ENCODE measurements around the gene ITGB1BP1. TPM values are rescaled to one million over a fixed set of nuclear protein-coding genes. Genes with fewer than 3 reads are reported as not detected.

Gene ITGB1BP1
- total RNA-seq, 1 experiment from 2014 or later, result 68.1 TPM

DNA sequence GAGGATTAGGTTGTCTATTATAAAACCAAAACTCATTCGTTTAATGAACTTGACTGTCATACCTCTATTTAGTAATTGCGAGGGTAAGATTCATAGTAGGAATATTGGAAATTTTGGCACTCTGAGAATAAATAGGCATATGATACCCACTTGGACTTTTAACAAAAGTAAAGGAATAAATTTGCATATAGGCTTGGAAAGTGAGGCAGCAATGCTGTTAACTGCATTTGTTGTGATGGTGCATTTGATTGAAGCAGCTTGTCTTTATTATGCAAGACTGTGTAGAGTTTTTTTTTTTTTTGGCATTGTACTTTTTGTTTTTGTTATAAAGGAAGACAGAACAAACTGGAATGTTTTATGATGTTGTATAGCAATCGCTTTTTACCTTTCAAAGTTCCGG, 18.9 kb downstream of the ITGB1BP1 start:
- TF ChIP-seq CTCF (conservative IDR thresholded peaks at IDR 0.05), result no peak
- TF ChIP-seq EZH2 (IDR thresholded peaks at IDR 0.05; ENCODE audit: low read depth), result no peak
- POLR2A ChIA-PET (ENCODE audit: unreplicated experiment), result no interaction called here
- CTCF ChIA-PET, result no interaction called here
- DNase-seq, result no peak
- H3F3A ChIP-seq (ENCODE audit: insufficient read depth, low read depth), result peaks cover 74% of the 10 kb centered on the region
- no peak overlapping the region; the same call in 1 of the 2 replicates for H3K27ac ChIP-seq
- intact Hi-C loops (cut with micrococcal nuclease; ENCODE audit: unreplicated experiment), result no loop called here
- H3K9me2 ChIP-seq (ENCODE audit: insufficient read depth), result no peaks in the 10 kb centered on the region
- no TSS peak for BruUV-seq (replicated peaks)
- H4K20me1 ChIP-seq (ENCODE audit: insufficient read depth), result no peaks in the 10 kb centered on the region; the same call in 1 of the 2 replicates
- no peaks in the 10 kb centered on the region for H3K27me3 ChIP-seq (ENCODE audit: insufficient read depth, low read depth)
- H2AFZ ChIP-seq, result no peak overlapping the region
- no peaks in the 10 kb centered on the region for H3K79me2 ChIP-seq (ENCODE audit: low read depth)
- H3K4me1 ChIP-seq (replicated peaks; ENCODE audit: insufficient read depth), result peaks cover 37% of the 10 kb centered on the region
- H3K9me3 ChIP-seq (ENCODE audit: insufficient read depth, low read depth), result no peaks in the 10 kb centered on the region
- H3K4me2 ChIP-seq, result no peak overlapping the region
- H3K4me3 ChIP-seq, result no peak overlapping the region
- peaks cover 35% of the 10 kb centered on the region for H3K36me3 ChIP-seq (ENCODE audit: low read depth)

DNA sequence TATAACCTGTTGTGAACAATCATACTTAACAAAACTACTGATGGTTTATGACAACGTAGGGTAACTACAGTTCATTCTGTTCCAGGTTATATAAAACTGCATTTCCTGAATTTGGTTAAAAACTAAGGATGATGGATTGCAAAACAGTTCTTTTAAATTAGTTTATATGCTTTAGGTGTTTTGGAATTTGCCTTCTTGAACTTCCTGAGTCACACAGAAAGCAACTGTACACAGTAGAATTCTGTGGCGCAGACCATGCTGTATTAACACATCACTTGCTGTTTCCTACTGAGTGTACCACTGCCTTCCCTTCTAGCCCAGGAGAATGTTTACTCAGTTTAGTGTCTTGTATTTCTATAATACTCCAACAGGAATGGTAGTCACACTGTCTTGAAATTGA, 19.4 kb downstream of the ITGB1BP1 start:
- no peak overlapping the region for H3K4me3 ChIP-seq
- no peaks in the 10 kb centered on the region for H3K27me3 ChIP-seq (ENCODE audit: insufficient read depth, low read depth)
- H3K27ac ChIP-seq, result peak overlapping the region; percentile 25
- ChIA-PET POLR2A (ENCODE audit: unreplicated experiment) (no interaction called here), CTCF (no interaction called here)
- no peaks in the 10 kb centered on the region; the same call in 1 of the 2 replicates for H4K20me1 ChIP-seq (ENCODE audit: insufficient read depth)
- H3K79me2 ChIP-seq (ENCODE audit: low read depth), result no peaks in the 10 kb centered on the region
- H3K4me1 ChIP-seq (replicated peaks; ENCODE audit: insufficient read depth), result peaks cover 42% of the 10 kb centered on the region
- no peak overlapping the region for H2AFZ ChIP-seq
- H3K4me2 ChIP-seq, result 0 out of 2 replicates have a peak overlapping the region, but pooled peaks have one; percentile 1
- peaks cover 74% of the 10 kb centered on the region for H3F3A ChIP-seq (ENCODE audit: insufficient read depth, low read depth)
- TF ChIP-seq EZH2 (IDR thresholded peaks at IDR 0.05; ENCODE audit: low read depth), result no peak
- TF ChIP-seq CTCF (conservative IDR thresholded peaks at IDR 0.05), result no peak
- peaks cover 35% of the 10 kb centered on the region for H3K36me3 ChIP-seq (ENCODE audit: low read depth)
- peak in 1 of 2 experiments; percentile 60 for DNase-seq
- intact Hi-C loops (cut with micrococcal nuclease; ENCODE audit: unreplicated experiment), result no loop called here
- H3K9me3 ChIP-seq (ENCODE audit: insufficient read depth, low read depth), result no peaks in the 10 kb centered on the region
- BruUV-seq (replicated peaks), result no TSS peak
- H3K9me2 ChIP-seq (ENCODE audit: insufficient read depth), result no peaks in the 10 kb centered on the region

DNA sequence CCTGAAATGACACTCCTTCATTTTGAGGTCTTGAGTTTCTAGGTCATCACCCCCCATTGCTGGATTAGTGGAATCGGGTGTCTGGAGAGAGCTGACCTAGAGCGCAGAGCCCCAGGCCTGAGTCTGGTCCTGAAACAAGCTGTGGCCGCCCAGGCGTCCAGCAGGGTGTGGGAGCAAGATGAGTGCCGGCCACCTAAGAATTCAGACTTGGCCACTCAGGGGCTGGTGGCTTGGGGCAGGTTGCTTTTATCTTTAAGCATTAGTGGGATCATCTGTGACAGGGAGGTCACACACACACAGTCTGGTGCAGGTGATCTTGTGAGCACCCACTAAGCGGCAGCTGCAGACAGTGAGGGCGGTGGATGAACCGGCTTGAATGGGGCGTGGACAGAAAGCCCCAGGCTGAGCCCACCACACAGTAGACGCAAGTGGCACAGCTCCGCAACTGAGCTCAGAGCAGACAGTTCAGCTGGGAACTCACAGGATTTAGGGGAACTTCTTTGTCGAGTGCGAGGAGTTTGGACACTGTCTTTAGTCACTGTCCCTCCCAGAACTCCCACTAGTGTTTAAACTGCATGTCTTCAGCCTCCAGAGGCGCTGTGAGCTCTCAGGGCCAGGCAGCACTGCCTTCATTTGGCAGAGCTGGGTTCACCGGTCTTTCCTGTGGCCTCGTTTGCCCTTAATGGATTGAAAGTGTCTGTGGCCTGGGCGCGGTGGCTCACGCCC, 21.5 kb downstream of the ITGB1BP1 start:
- no peak overlapping the region for H3K4me3 ChIP-seq
- H3K9me2 ChIP-seq (ENCODE audit: insufficient read depth), result no peaks in the 10 kb centered on the region
- H3K27ac ChIP-seq, result no peak overlapping the region
- intact Hi-C loops (cut with micrococcal nuclease; ENCODE audit: unreplicated experiment), result no loop called here
- no peak for TF ChIP-seq EZH2 (IDR thresholded peaks at IDR 0.05; ENCODE audit: low read depth)
- no peak for TF ChIP-seq CTCF (conservative IDR thresholded peaks at IDR 0.05)
- H3K4me2 ChIP-seq, result no peak overlapping the region
- BruUV-seq (replicated peaks), result no TSS peak
- no peaks in the 10 kb centered on the region for H3K27me3 ChIP-seq (ENCODE audit: insufficient read depth, low read depth)
- no peak overlapping the region for H2AFZ ChIP-seq
- peaks cover 44% of the 10 kb centered on the region for H3K36me3 ChIP-seq (ENCODE audit: low read depth)
- no peaks in the 10 kb centered on the region; the same call in 1 of the 2 replicates for H4K20me1 ChIP-seq (ENCODE audit: insufficient read depth)
- POLR2A ChIA-PET (ENCODE audit: unreplicated experiment), result no interaction called here
- no peaks in the 10 kb centered on the region for H3K9me3 ChIP-seq (ENCODE audit: insufficient read depth, low read depth)
- no peaks in the 10 kb centered on the region for H3K79me2 ChIP-seq (ENCODE audit: low read depth)
- no peak for DNase-seq
- H3K4me1 ChIP-seq (replicated peaks; ENCODE audit: insufficient read depth), result peaks cover 42% of the 10 kb centered on the region
- H3F3A ChIP-seq (ENCODE audit: insufficient read depth, low read depth), result peaks cover 71% of the 10 kb centered on the region
- CTCF ChIA-PET, result no interaction called here

Measured in PC-9 (cell line).